Subcutaneous abdominal adipose tissue (tissue), 5 donors: Measurements from ENCODE around the gene CSHL1.
"Not testable (repeated sequence)": the region's sequence is repeated elsewhere in the genome, so short reads cannot be mapped to it uniquely, and the experiment has no call there.

ENCODE experiments used
- H3K27ac ChIP-seq: one replicate; pipeline ENCODE4 v1.7.0; 2013; ENCODE audit warnings: low read depth, mild to moderate bottlenecking, inconsistent platforms, low read length, moderate library complexity
- H3K27me3 ChIP-seq, 5 donors: one replicate each; pipeline ENCODE4 v1.7.0; 2013; ENCODE audit warnings: low read length in 5 of 5, inconsistent platforms in 1 of 5; ENCODE audit not compliant: control insufficient read depth in 5 of 5, insufficient read depth in 4 of 5
- H3K36me3 ChIP-seq, 5 donors: one replicate each; pipeline ENCODE4 v1.7.0; 2013; ENCODE audit warnings: low read length in 5 of 5; ENCODE audit not compliant: control insufficient read depth in 5 of 5, insufficient read depth in 5 of 5
- H3K4me1 ChIP-seq, 5 donors: one replicate each; pipeline ENCODE4 v1.7.0; 2013; ENCODE audit warnings: low read length in 5 of 5, mild to moderate bottlenecking in 3 of 5, moderate library complexity in 1 of 5; ENCODE audit not compliant: control insufficient read depth in 5 of 5, insufficient read depth in 5 of 5
- H3K4me3 ChIP-seq, 5 donors: one replicate each; pipeline ENCODE4 v1.7.0; 2013; ENCODE audit warnings: low read length in 5 of 5, low read depth in 1 of 5
- H3K9ac ChIP-seq, 5 donors: one replicate each; pipeline ENCODE4 v1.7.0; 2013; ENCODE audit warnings: low read length in 5 of 5, mild to moderate bottlenecking in 4 of 5, moderate library complexity in 3 of 5
- H3K9me3 ChIP-seq, 5 donors: one replicate each; pipeline ENCODE4 v1.7.0; 2013; ENCODE audit warnings: low read length in 5 of 5; ENCODE audit not compliant: control insufficient read depth in 5 of 5
- donor health status: healthy.
- donor health status: healthy.
- donor health status: healthy.
- donor health status: healthy.
- donor health status: healthy.

The CSHL1 gene

DNA sequence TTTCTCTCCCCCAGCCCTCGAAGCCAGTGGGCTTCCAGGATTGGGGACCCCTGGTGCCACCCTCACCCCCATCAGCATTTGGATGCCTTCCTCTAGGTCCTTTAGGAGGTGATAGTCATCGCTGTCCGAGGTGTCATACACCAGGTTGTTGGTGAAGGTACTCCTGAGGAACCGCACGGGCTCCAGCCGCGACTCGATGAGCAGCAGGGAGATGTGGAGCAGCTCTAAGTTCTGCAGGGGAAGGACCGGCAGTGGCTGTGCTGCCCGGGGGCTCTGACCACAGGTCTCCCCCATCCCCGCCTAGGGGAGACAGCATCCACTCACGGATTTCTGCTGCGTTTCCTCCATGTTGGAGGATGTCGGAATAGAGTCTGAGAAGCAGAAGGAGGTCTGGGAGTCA lies 962 bp downstream of the CSHL1 start:
- H3K4me1 ChIP-seq, result no peaks in the 10 kb centered on the region
- H3K27me3 ChIP-seq, result peaks cover 0 to 4% (median 2%) of the 10 kb centered on the region in 5 donors
- no peak overlapping the region for H3K4me3 ChIP-seq
- no peaks in the 10 kb centered on the region for H3K9me3 ChIP-seq
- no peaks in the 10 kb centered on the region for H3K36me3 ChIP-seq
- H3K27ac ChIP-seq, result no peak overlapping the region
- H3K9ac ChIP-seq, result no peak overlapping the region

DNA sequence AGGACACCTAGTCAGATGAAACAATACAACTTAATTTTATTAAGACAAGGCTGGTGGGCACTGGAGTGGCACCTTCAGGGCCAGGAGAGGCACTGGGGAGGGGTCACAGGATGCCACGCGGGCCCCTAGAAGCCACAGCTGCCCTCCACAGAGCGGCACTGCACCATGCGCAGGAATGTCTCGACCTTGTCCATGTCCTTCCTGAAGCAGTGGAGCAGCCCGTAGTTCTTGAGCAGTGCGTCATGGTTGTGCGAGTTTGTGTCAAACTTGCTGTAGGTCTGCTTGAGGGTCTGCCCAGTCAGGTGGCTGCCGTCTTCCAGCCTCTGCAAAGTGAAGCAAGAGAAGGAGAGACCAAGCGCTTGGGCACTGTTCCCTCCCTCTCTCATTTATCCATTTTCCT lies 1.5 kb downstream of the CSHL1 start:
- H3K9ac ChIP-seq, H3K36me3 ChIP-seq, H3K9me3 ChIP-seq, H3K27ac ChIP-seq, H3K27me3 ChIP-seq, H3K4me3 ChIP-seq, H3K4me1 ChIP-seq: not testable (repeated sequence)

GRCh38 chr17:63907161-63907778 lies 3.8 kb downstream of the CSHL1 start:
- not testable (repeated sequence) for H3K27ac ChIP-seq, H3K4me1 ChIP-seq, H3K9ac ChIP-seq, H3K4me3 ChIP-seq, H3K9me3 ChIP-seq, H3K36me3 ChIP-seq, H3K27me3 ChIP-seq

DNA sequence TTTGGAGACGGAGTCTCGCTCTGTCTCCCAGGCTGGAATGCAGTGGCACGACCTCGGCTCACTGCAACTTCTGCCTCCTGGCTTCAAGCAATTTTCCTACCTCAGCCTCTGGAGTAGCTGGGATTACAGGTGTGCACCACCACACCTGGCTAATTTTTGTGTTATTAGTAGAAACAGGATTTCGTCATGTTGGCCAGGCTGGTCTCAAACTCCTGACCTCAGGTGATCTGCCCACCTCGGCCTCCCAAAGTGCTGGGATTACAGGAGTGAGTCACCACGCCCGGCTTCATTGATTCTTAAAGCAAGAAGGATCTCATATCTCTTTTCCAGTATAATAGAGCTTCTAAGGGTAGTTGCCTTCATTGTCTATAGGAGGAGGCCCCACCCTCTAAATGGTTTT lies 6.3 kb downstream of the CSHL1 start:
- not testable (repeated sequence) for H3K4me1 ChIP-seq, H3K36me3 ChIP-seq, H3K9ac ChIP-seq, H3K27me3 ChIP-seq, H3K27ac ChIP-seq, H3K9me3 ChIP-seq, H3K4me3 ChIP-seq

- H3K4me3 ChIP-seq, H3K9ac ChIP-seq, H3K9me3 ChIP-seq, H3K36me3 ChIP-seq, H3K27me3 ChIP-seq, H3K4me1 ChIP-seq, H3K27ac ChIP-seq: not testable (repeated sequence)
These were observed 7.3 kb downstream of the CSHL1 start for GRCh38 chr17:63903787-63904201.

GRCh38 chr17:63901971-63902370 lies 9.1 kb downstream of the CSHL1 start:
- H3K27ac ChIP-seq, H3K4me1 ChIP-seq, H3K4me3 ChIP-seq, H3K27me3 ChIP-seq, H3K36me3 ChIP-seq, H3K9me3 ChIP-seq, H3K9ac ChIP-seq: not testable (repeated sequence)

DNA sequence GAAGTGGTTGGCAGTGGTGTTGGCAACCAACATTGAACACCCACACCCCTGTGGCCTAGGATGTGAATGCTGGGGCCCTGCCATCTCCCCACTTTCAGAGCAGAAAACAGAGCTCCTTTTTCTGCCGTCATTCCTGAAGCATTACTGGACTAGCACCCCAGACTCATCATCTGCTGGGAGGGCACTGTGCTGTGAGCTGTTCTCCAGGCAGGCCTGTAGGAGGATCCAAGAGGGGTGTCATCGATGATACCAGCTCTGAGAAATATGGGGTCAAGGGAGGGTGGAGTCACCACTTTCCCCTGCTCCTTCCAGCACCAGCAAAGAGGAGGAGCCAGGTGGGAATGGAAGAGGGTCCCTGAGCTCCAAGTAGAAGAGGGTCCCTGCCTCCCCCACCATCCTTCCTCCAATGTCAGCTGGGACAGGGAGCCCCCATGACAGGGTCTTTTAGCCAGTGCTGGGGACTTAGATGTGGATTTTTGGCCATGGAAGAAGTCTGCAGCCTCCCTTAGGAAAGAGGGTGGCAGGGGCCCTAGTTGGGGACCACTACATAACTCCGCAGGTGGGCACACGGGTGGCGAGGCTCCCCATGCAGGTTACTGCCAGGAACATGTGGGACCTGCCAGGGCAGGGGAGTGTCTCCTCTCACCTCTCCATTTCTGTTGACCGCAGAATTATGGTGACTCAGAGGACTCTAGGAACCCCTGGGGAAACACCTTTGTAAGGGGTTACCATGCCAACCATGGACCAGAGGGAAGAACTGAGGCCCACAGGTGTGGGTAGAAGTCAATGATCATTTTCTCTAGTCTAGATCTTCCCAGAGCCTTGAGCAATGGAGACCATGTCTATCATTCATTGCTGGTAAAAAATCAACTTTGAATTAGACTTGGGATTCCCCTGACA lies 11.9 kb downstream of the CSHL1 start:
- H3K4me3 ChIP-seq, H3K9me3 ChIP-seq, H3K9ac ChIP-seq, H3K27ac ChIP-seq, H3K27me3 ChIP-seq, H3K36me3 ChIP-seq, H3K4me1 ChIP-seq: not testable (repeated sequence)

DNA sequence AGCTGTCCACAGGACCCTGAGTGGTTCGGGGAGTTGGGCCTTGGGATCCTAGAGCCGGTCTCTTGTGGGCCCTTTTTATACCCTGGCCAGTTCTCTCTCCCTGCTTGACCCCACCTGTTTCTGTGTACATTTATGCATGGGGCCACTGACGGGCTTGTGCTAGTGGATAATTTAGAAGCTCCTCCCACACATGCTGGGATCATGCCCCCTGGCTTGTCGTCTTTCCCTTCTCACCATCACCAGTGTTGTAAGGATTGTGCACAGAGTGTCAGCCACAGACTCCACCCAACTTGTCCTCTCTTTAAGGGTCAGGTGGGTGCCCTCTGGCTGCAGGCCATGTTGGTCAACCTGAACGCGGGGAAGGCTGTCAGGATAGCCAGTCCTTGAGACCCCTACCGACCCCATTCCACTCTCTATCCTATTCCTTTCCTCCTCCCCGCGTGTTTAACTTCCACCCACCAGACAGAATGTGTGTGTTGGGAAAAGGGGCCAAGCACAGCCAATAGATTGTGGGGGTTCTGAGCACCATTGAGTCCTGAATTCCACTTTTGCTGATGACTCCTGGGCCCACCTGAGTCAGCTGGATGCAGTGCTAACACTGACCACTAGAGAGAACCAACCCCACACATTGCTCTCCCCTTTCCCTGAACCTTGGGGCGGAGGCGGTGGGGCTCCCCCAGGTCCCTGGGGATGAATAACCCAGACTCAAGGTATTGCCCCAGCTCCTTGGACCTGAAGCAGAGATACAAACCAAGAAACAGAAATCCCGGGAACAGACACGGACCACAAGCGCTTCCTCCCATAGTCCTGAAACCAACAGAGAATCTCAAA lies 14.3 kb downstream of the CSHL1 start, which contains the start of gene CSH1:
CSH1 (minus strand) TSS at position 51 of the 831 bp plus-strand sequence. CDS start 63 bp downstream, outside the sequence.
- not testable (repeated sequence) for H3K27ac ChIP-seq, H3K9me3 ChIP-seq, H3K27me3 ChIP-seq, H3K4me1 ChIP-seq, H3K36me3 ChIP-seq, H3K9ac ChIP-seq, H3K4me3 ChIP-seq

DNA sequence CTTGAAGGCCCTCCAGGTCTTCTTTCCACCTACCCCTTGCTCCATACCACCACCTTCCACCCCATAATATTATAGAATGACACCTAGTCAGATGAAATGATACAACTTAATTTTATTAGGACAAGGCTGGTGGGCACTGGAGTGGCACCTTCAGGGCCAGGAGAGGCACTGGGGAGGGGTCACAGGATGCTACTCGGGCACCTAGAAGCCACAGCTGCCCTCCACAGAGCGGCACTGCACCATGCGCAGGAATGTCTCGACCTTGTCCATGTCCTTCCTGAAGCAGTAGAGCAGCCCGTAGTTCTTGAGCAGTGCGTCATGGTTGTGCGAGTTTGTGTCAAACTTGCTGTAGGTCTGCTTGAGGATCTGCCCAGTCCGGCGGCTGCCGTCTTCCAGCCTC lies 16.2 kb downstream of the CSHL1 start:
- not testable (repeated sequence) for H3K27me3 ChIP-seq, H3K9me3 ChIP-seq, H3K36me3 ChIP-seq, H3K4me1 ChIP-seq, H3K9ac ChIP-seq, H3K4me3 ChIP-seq, H3K27ac ChIP-seq

GRCh38 chr17:63894021-63894420 lies 17.0 kb downstream of the CSHL1 start:
- H3K9me3 ChIP-seq, H3K4me1 ChIP-seq, H3K36me3 ChIP-seq, H3K27ac ChIP-seq, H3K9ac ChIP-seq, H3K4me3 ChIP-seq, H3K27me3 ChIP-seq: not testable (repeated sequence)
